DMS53 treated with DMSO at 0.1 percent for 48 hours (cell line): ENCODE data around the gene AGPAT4.
"Not testable (repeated sequence)": the region's sequence is repeated elsewhere in the genome, so short reads cannot be mapped to it uniquely, and the experiment has no call there.

ENCODE experiments used
- DNase-seq: peaks from one replicate; lab custom pipeline; 2025; ENCODE audit not compliant: unreplicated experiment; lab: John Stamatoyannopoulos, UW

AGPAT4 gene

GRCh38 chr6:161228921-161229591, 44.8 kb downstream of the AGPAT4 start:
- DNase-seq, result no peak

GRCh38 chr6:161228096-161228495, 45.8 kb downstream of the AGPAT4 start:
- no peak for DNase-seq

- DNase-seq, result no peak
Measured at GRCh38 chr6:161227004-161227960, 46.6 kb downstream of the AGPAT4 start.

GRCh38 chr6:161226009-161226964, 47.6 kb downstream of the AGPAT4 start:
- DNase-seq, result no peak

GRCh38 chr6:161225681-161226008, 48.2 kb downstream of the AGPAT4 start:
- no peak for DNase-seq

GRCh38 chr6:161224951-161225680, 48.7 kb downstream of the AGPAT4 start:
- DNase-seq, result not testable (repeated sequence)

GRCh38 chr6:161223646-161224045, 50.2 kb downstream of the AGPAT4 start:
- DNase-seq, result no peak

- no peak for DNase-seq
Measured at GRCh38 chr6:161222706-161223234, 51.1 kb downstream of the AGPAT4 start.

GRCh38 chr6:161220346-161220745, 53.5 kb downstream of the AGPAT4 start:
- no peak for DNase-seq

GRCh38 chr6:161219680-161220079, 54.2 kb downstream of the AGPAT4 start:
- DNase-seq, result no peak

GRCh38 chr6:161218222-161218621, 55.6 kb downstream of the AGPAT4 start:
- DNase-seq, result no peak

- no peak for DNase-seq
Measured at GRCh38 chr6:161217628-161218027, 56.2 kb downstream of the AGPAT4 start.

GRCh38 chr6:161216616-161217205, 57.1 kb downstream of the AGPAT4 start:
- no peak for DNase-seq

- DNase-seq, result no peak
Measured at GRCh38 chr6:161215876-161216615, 57.8 kb downstream of the AGPAT4 start.

GRCh38 chr6:161215193-161215592, 58.7 kb downstream of the AGPAT4 start:
- no peak for DNase-seq

GRCh38 chr6:161214722-161215121, 59.1 kb downstream of the AGPAT4 start:
- DNase-seq, result no peak

GRCh38 chr6:161212902-161213301, 61.0 kb downstream of the AGPAT4 start:
- DNase-seq, result no peak

GRCh38 chr6:161211380-161212035, 62.4 kb downstream of the AGPAT4 start:
- DNase-seq, result no peak

- DNase-seq, result no peak
Measured at GRCh38 chr6:161210857-161211256, 63.0 kb downstream of the AGPAT4 start.
